Kidney epithelial cell (primary cell): ENCODE results near the gene CLEC4D. TPM values are rescaled to one million over a fixed set of nuclear protein-coding genes. Genes with fewer than 3 reads are reported as not detected.

Experiments used
- DNase-seq: peaks from one replicate; pipeline ENCODE4 v3.0.0-alpha.2; 2010; ENCODE audit warnings: low read depth
- H3K27me3 ChIP-seq: 2 replicates; pipeline ENCODE4 v1.6.0; 2011; ENCODE audit warnings: low read length; ENCODE audit not compliant: control insufficient read depth, insufficient read depth
- H3K36me3 ChIP-seq: 2 replicates; pipeline ENCODE4 v1.5.1; 2011; ENCODE audit warnings: low read length; ENCODE audit not compliant: control insufficient read depth, insufficient read depth
- H3K4me3 ChIP-seq: 2 replicates; pipeline ENCODE4 v1.5.1; 2011; ENCODE audit warnings: low read depth, mild to moderate bottlenecking, control low read depth, low read length
- CTCF ChIP-seq: IDR thresholded peaks from 2 replicates; pipeline ENCODE4 v1.5.1; 2011; ENCODE audit warnings: mild to moderate bottlenecking, moderate library complexity, low read length, control low read depth, inconsistent platforms; ENCODE audit not compliant: insufficient read depth, poor library complexity, severe bottlenecking
- total RNA-seq: library from RNA; depleted of rRNA; stranded (reverse); fragments of >200 nt; gene quantifications from 2 replicates; pipeline ENCODE4 v1.2.3, GENCODE V29; 2015

CLEC4D gene
- total RNA-seq, 1 donor from 2014 or later = not detected

- no peaks in the 10 kb centered on the region for H3K27me3 ChIP-seq
- DNase-seq = no peak
- TF ChIP-seq CTCF = no peak
- no peaks in the 10 kb centered on the region for H3K36me3 ChIP-seq
- no peak overlapping the region for H3K4me3 ChIP-seq
Observed at GRCh38 chr12:8501720-8502119, 11.6 kb upstream of the CLEC4D start.

DNA sequence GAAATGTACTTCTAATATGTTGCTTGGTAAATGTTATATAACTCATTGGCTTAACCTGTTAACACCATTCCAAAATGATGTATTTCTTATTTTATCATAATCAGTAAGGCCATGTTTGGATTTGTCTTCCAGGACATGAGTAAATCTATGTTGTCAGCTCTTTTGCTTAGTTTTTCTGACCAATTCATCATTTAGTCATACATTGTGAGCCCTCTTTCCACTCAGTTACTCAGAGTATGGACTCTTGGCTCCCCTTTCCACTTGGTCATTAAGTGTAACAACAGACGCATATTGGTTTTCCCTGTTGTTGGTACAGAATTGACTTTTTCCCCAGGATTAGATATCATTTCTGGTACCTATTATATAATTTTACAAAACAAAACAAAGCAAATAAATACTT is 9.0 kb upstream of the CLEC4D start:
- Histone ChIP-seq H3K4me3 (no peak overlapping the region), H3K27me3 (no peaks in the 10 kb centered on the region), H3K36me3 (no peaks in the 10 kb centered on the region)
- no peak for DNase-seq
- no peak for TF ChIP-seq CTCF

DNA sequence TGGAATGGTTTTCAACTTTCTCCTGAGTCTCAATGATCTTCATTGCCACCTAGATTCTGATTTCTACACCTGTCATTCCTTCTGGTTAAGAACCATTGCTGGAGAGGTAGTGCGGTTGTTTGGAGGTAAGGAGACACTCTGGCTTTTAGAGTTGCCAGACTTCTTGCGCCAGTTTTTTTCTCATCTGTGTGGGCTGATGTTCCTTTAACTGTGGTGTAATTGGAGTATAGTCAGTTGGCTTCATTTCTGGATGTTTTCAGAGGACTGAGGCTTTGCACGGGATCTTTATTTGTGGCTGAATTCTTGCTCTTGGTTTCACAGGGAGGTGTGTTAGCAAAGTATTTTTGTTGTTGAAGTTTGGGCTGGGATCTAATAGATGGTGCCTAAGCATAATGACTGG is 5.7 kb upstream of the CLEC4D start:
- H3K27me3 ChIP-seq = no peaks in the 10 kb centered on the region
- no peak for DNase-seq
- no peaks in the 10 kb centered on the region for H3K36me3 ChIP-seq
- no peak for TF ChIP-seq CTCF
- H3K4me3 ChIP-seq = no peak overlapping the region

DNA sequence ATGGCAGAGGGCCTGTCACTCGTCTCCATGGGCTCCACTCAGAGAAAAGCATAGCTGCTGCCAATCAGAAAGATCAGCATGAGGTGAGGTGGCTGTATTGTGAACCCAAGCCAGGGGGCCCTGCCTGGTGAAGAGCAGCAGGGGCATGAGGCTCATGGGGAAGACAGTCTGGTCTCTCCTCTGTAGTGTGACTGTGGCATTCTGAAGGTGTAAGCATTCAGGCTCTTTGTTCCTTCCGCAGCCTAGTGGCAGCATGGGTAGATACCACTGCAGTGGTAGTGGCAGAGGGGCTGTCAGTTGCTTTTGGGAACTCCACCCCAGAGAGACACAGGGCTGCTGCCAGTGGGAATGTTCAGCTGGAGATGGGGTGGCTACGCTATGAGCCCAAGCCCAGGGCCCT is 5.1 kb upstream of the CLEC4D start:
- no peak for DNase-seq
- Histone ChIP-seq H3K4me3 (no peak overlapping the region), H3K36me3 (no peaks in the 10 kb centered on the region), H3K27me3 (no peaks in the 10 kb centered on the region)
- no peak for TF ChIP-seq CTCF

DNA sequence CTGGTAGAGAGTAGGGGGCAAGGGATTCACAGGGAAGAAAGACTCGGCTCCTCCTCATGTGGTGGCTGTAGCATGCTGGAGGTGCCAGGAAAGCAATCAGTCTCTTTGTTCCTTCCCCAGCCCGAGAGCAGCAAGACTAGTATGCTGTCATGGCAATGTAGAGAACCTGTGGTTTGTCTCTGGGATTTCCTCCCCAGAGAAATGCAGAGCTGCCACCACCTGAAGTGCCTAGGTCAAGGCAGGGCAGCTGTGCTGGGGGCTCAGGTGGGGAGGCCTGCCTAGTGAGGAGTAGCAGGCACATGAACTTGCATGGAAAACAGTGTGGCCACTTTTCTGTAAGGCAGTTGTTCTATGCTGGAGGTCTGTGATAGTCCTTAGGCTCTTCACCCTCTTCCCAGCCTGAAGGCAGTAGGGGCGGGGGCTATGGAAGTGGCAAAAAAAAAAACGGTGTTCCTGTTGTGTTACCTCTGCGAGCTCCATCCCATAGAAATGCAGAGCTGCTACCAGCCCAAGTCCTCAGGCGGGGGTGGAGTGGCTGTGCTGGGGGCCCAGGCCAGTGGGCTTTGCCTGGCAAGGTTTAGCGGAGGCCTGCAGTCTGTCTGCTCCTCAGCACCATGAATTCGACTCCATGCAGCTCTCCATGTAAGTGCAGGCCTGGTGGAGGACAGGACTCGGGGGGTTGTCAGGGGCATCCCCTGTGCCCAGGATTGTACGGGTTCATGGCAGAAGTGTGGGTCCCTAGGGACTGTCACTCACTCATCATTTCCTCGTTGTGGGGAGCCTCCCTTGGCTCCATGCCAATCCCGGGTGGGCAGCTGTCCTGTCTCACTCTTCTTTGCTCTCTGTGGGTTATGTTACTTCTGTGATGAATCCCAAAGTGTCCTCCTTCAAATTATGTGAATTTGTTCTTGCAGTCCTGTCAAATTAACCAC is 4.1 kb upstream of the CLEC4D start:
- no peak for TF ChIP-seq CTCF
- no peak overlapping the region for H3K4me3 ChIP-seq
- DNase-seq = no peak
- no peaks in the 10 kb centered on the region for H3K36me3 ChIP-seq
- no peaks in the 10 kb centered on the region for H3K27me3 ChIP-seq

GRCh38 chr12:8517971-8518370 is 4.7 kb downstream of the CLEC4D start:
- no peak for DNase-seq
- no peaks in the 10 kb centered on the region for H3K36me3 ChIP-seq
- no peak overlapping the region for H3K4me3 ChIP-seq
- no peak for TF ChIP-seq CTCF
- H3K27me3 ChIP-seq = no peaks in the 10 kb centered on the region
